ENCODE data around the gene HNRNPA3.

The HNRNPA3 gene

DNA sequence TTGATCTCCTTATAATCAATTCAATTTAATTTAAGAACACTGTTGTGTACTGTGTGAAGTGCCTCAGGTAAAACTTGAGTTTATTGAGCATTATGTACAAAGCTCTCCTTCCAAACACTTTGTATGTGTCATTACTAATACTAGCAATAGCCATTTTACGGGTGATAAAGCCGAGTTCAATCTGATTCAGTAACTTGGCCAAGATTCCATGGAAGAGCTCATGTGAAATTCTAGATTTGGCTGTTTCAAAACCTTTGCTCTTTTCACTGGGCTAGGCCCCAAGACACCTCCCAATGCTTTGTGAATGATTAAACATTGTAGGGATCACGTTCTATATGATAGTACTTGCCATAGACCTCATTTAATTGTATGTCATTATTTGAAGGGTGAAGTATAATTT is 60.8 kb downstream of the HNRNPA3 start:
- no peak overlapping the region for H3K4me3 ChIP-seq (ENCODE audit: low read depth, low read length)
- TF ChIP-seq, protein P1, sequence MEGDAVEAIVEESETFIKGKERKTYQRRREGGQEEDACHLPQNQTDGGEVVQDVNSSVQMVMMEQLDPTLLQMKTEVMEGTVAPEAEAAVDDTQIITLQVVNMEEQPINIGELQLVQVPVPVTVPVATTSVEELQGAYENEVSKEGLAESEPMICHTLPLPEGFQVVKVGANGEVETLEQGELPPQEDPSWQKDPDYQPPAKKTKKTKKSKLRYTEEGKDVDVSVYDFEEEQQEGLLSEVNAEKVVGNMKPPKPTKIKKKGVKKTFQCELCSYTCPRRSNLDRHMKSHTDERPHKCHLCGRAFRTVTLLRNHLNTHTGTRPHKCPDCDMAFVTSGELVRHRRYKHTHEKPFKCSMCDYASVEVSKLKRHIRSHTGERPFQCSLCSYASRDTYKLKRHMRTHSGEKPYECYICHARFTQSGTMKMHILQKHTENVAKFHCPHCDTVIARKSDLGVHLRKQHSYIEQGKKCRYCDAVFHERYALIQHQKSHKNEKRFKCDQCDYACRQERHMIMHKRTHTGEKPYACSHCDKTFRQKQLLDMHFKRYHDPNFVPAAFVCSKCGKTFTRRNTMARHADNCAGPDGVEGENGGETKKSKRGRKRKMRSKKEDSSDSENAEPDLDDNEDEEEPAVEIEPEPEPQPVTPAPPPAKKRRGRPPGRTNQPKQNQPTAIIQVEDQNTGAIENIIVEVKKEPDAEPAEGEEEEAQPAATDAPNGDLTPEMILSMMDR (IDR thresholded peaks at IDR 0.05; ENCODE audit: low read depth, low read length), result no peak
- TF ChIP-seq, protein P2, sequence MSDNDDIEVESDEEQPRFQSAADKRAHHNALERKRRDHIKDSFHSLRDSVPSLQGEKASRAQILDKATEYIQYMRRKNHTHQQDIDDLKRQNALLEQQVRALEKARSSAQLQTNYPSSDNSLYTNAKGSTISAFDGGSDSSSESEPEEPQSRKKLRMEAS (IDR thresholded peaks at IDR 0.05; ENCODE audit: low read depth, low read length), result no peak
- TF ChIP-seq POLR2A (IDR thresholded peaks at IDR 0.05; ENCODE audit: extremely low read depth, insufficient read length), result no peak
- no peak for TF ChIP-seq MYC (IDR thresholded peaks at IDR 0.05; ENCODE audit: low read depth, low read length)
- no peak for DNase-seq (ENCODE audit: low read depth)

Measured in NB4 (cell line).